ENCODE data around the gene WASF3. TPM values are rescaled to one million over a fixed set of nuclear protein-coding genes. Genes with fewer than 3 reads are reported as not detected.

WASF3 gene
- total and polyA plus RNA-seq, 4 donors: 4.9 to 14.4 (median 8.3) TPM

DNA sequence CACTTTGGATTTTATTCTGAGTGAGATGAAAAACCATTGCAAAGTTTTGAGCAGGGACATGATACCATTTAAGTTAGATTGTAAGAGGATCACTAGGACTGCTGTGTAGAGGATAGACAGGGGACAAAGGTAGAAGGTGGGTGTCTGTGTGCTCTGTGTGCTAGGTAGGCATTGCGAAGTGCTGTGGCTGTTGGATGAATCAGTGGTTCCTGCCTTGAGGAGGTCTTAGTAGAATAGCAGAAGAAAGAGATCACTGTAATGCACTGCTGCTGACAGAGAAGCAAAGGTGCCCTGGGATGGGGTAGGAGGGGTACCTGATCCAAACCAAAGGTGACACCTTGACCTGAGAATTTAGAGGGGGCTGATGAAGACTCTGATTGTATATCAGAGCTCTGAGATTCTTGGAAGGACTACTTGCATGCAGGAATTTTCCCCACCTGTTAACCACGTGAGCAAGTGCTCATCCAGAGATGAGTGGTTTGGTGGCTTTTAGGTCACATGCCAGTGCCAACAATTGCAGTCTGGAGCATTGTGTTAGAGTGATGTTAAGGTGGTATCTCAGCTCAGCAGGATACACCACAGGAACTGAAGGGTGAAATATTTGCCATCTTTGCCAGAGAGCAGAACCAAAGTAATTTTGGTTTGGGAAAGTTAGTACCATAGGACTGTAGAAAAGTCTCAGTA, 10.8 kb downstream of the WASF3 start:
- DNase-seq: peak; percentile 17 to 50 (median 26)

DNA sequence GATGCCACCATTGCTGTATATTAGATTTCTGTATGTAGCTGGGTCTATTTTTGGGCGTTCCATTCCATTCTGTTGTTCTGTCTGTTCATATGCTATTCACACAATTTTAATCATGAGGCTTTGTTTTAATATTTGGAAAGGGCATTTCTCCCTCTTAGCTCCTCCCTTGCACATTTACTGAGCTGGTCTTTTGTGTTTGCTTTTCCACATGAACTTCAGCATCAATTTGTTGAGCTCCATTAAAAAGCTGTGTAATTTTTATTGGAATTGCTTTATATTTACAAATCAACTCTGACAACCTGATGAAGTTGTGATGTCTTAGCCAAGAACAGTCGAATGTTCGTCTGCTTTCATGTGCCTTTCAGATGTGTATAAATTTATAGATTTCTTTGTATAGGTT, 14.0 kb downstream of the WASF3 start:
- H3K9ac ChIP-seq (ENCODE audit: insufficient read depth in 1 of 2, low read length in 2 of 2): no peak overlapping the region
- DNase-seq (no peak), ATAC-seq (ENCODE audit: insufficient read depth, low FRiP score) (no peak)
- H3K27ac ChIP-seq (ENCODE audit: low read depth in 1 of 2, low read length in 1 of 2): no peak overlapping the region
- H3K4me3 ChIP-seq: no peak overlapping the region
- TF ChIP-seq, protein P1, sequence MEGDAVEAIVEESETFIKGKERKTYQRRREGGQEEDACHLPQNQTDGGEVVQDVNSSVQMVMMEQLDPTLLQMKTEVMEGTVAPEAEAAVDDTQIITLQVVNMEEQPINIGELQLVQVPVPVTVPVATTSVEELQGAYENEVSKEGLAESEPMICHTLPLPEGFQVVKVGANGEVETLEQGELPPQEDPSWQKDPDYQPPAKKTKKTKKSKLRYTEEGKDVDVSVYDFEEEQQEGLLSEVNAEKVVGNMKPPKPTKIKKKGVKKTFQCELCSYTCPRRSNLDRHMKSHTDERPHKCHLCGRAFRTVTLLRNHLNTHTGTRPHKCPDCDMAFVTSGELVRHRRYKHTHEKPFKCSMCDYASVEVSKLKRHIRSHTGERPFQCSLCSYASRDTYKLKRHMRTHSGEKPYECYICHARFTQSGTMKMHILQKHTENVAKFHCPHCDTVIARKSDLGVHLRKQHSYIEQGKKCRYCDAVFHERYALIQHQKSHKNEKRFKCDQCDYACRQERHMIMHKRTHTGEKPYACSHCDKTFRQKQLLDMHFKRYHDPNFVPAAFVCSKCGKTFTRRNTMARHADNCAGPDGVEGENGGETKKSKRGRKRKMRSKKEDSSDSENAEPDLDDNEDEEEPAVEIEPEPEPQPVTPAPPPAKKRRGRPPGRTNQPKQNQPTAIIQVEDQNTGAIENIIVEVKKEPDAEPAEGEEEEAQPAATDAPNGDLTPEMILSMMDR (IDR thresholded peaks at IDR 0.05; ENCODE audit: control extremely low read depth, extremely low read depth): no peak
- no peaks in the 10 kb centered on the region for H3K27me3 ChIP-seq (ENCODE audit: control insufficient read depth in 3 of 3, insufficient read depth in 3 of 3, low read length in 2 of 3)
- H3K9me3 ChIP-seq (ENCODE audit: control insufficient read depth in 4 of 4, insufficient read depth in 3 of 4, low read length in 3 of 4): peaks cover 0 to 2% (median 0%) of the 10 kb centered on the region in 4 donors
- H3K36me3 ChIP-seq (ENCODE audit: control insufficient read depth in 4 of 4, insufficient read depth in 4 of 4, low read length in 4 of 4): no peaks in the 10 kb centered on the region
- no peaks in the 10 kb centered on the region for H3K4me1 ChIP-seq (ENCODE audit: control insufficient read depth in 5 of 5, insufficient read depth in 5 of 5, low read length in 5 of 5)
- 82 to 91% methylated on average over 3 of the region's 3 CpGs for WGBS, 2 donors

More for the DNA sequence above, 10.8 kb downstream of the WASF3 start:
- no peak overlapping the region for H3K4me3 ChIP-seq
- 59 to 71% methylated on average over 2 of the region's 2 CpGs for WGBS, 2 donors
- H3K4me1 ChIP-seq (ENCODE audit: control insufficient read depth in 5 of 5, insufficient read depth in 5 of 5, low read length in 5 of 5): no peaks in the 10 kb centered on the region
- H3K9me3 ChIP-seq (ENCODE audit: control insufficient read depth in 4 of 4, insufficient read depth in 3 of 4, low read length in 3 of 4): no peaks in the 10 kb centered on the region
- TF ChIP-seq, protein P1 (IDR thresholded peaks at IDR 0.05; ENCODE audit: control extremely low read depth, extremely low read depth): no peak
- no peak for ATAC-seq (ENCODE audit: insufficient read depth, low FRiP score)
- H3K9ac ChIP-seq (ENCODE audit: insufficient read depth in 1 of 2, low read length in 2 of 2): no peak overlapping the region
- H3K36me3 ChIP-seq (ENCODE audit: control insufficient read depth in 4 of 4, insufficient read depth in 4 of 4, low read length in 4 of 4): no peaks in the 10 kb centered on the region
- H3K27ac ChIP-seq (ENCODE audit: low read depth in 1 of 2, low read length in 1 of 2): no peak overlapping the region
- H3K27me3 ChIP-seq (ENCODE audit: control insufficient read depth in 3 of 3, insufficient read depth in 3 of 3, low read length in 2 of 3): no peaks in the 10 kb centered on the region

DNA sequence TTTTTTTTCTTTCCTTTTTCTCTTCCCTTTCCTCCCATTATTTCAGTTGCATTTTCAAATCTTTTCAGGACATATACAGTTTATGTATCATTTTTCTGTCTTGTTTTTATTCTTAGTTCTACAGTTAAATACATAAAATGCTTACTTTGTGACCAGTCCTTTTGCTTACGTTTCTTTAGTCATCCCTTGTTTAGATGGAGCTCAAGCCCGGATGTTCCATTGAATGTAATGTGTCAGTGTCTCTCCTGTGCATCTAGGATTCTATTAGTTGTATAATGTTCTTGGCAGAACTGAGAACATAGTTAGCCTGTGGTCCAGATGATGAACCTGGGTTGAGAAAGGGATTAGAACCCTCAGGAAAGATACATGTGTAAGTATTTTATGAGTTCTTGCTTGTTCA, 17.8 kb downstream of the WASF3 start:
- Histone ChIP-seq H3K27ac (ENCODE audit: low read depth in 1 of 2, low read length in 1 of 2) (no peak overlapping the region), H3K9ac (ENCODE audit: insufficient read depth in 1 of 2, low read length in 2 of 2) (no peak overlapping the region), H3K4me1 (ENCODE audit: control insufficient read depth in 5 of 5, insufficient read depth in 5 of 5, low read length in 5 of 5) (no peaks in the 10 kb centered on the region), H3K9me3 (ENCODE audit: control insufficient read depth in 4 of 4, insufficient read depth in 3 of 4, low read length in 3 of 4) (peaks cover 0 to 13% (median 3%) of the 10 kb centered on the region in 4 donors), H3K4me3 (no peak overlapping the region), H3K27me3 (ENCODE audit: control insufficient read depth in 3 of 3, insufficient read depth in 3 of 3, low read length in 2 of 3) (no peaks in the 10 kb centered on the region), H3K36me3 (ENCODE audit: control insufficient read depth in 4 of 4, insufficient read depth in 4 of 4, low read length in 4 of 4) (peaks cover 0 to 2% (median 0%) of the 10 kb centered on the region in 4 donors)
- no peak for ATAC-seq (ENCODE audit: insufficient read depth, low FRiP score)
- 92 to 95% methylated on average over 2 of the region's 2 CpGs for WGBS, 2 donors
- DNase-seq: no peak
- TF ChIP-seq, protein P1 (IDR thresholded peaks at IDR 0.05; ENCODE audit: control extremely low read depth, extremely low read depth): no peak

Measured in lung (tissue), 12 donors.